Activated CD8-positive, alpha-beta T cell treated with anti-CD3 and anti-CD28 coated beads for 36 hours (primary cell): Measurements from ENCODE around the gene R3HDM4. TPM values are rescaled to one million over a fixed set of nuclear protein-coding genes. Genes with fewer than 3 reads are reported as not detected.
A peak's percentile ranks its signal among the peaks of the same experiment; 100 is the strongest.

ENCODE experiments used
- ATAC-seq: fragments of 200-7000 bp; cut with Tn5 transposase; one replicate; pipeline ENCODE4 v1.10.0; 2021; ENCODE audit warnings: mild to moderate bottlenecking, moderate library complexity
- CTCF ChIA-PET: fragments of 350-600 bp; sonication (Branson Sonifier 250); formaldehyde crosslinking; loops from one replicate; lab custom pipeline; 2021; ENCODE audit warnings: antibody characterized with exemption; lab: Charles Lee
- POLR2A ChIA-PET: fragments of 350-600 bp; sonication (Branson Sonifier 250); formaldehyde crosslinking; loops from one replicate; lab custom pipeline; 2021; ENCODE audit warnings: antibody characterized with exemption; lab: Charles Lee
- DNase-seq: peaks from one replicate; pipeline ENCODE4 v3.0.0-alpha.2; 2020
- H3K27ac Mint-ChIP-seq: one replicate; pipeline ENCODE4 v1.8.0; 2021; ENCODE audit warnings: mild to moderate bottlenecking, mixed read lengths
- H3K27me3 Mint-ChIP-seq: one replicate; pipeline ENCODE4 v1.8.0; 2021; ENCODE audit warnings: mixed read lengths
- H3K36me3 Mint-ChIP-seq: one replicate; pipeline ENCODE4 v1.8.0; 2021; ENCODE audit warnings: low read depth, mixed read lengths
- H3K4me1 Mint-ChIP-seq: one replicate; pipeline ENCODE4 v1.8.0; 2021; ENCODE audit warnings: low read depth, mixed read lengths
- H3K4me3 Mint-ChIP-seq: one replicate; pipeline ENCODE4 v1.8.0; 2021; ENCODE audit warnings: mild to moderate bottlenecking, moderate library complexity, mixed read lengths
- H3K9me3 Mint-ChIP-seq: one replicate; pipeline ENCODE4 v1.8.0; 2021; ENCODE audit warnings: mixed read lengths
- intact Hi-C: fragments of 100-400 bp; cut with micrococcal nuclease; formaldehyde crosslinking; loops from one replicate; pipeline ENCODE4 v1.10.0; 2022
- total RNA-seq, 2 experiments: library from RNA; stranded (reverse); gene quantifications; one replicate each; pipeline ENCODE4 v1.2.3, GENCODE V29; 2021
- TF ChIP-seq, protein P1 (sequence below): fragments of 200-600 bp; IDR thresholded peaks from one replicate; pipeline ENCODE4 v1.8.0; 2022; ENCODE audit warnings: antibody characterized with exemption, mild to moderate bottlenecking

R3HDM4 gene
- total RNA-seq, 2 experiments from 2014 or later: 58.4 to 61.5 TPM

DNA sequence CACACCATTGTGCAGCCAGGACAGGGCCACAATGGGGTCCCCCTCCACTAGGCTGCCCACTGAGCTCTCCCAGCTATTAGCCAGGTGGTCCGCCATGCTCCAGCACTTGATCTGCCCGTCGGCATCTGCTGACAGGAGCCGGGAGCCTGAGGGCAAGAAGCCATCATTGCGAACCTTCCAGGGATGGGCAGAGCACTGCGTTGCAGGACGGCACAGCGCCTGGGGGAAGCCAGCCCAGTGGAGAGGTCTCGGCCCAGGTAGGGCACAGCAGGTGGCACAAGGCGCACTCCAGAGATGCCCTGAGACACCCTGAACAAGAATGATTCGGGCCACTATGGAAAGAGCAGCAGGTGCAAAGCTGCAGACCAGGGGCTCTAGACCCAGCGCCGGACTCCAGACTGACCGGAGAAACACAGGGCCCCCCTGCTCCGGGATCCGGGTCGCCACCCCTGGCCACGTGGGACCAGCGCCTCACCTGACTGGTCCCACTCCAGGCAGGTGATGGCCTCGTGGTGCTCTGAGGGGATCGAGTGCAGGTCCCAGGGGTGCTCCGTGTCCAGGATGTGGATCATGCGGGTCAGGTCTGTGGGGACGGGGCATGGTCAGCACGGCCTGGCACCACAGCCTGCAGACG lies 23.2 kb downstream of the R3HDM4 start:
- Mint-ChIP-seq H3K9me3 (no peaks in the 10 kb centered on the region), H3K27me3 (no peaks in the 10 kb centered on the region), H3K4me3 (no peak overlapping the region), H3K4me1 (peaks cover 13% of the 10 kb centered on the region), H3K27ac (no peak overlapping the region), H3K36me3 (no peaks in the 10 kb centered on the region)
- ATAC-seq (no peak), DNase-seq (no peak)
- intact Hi-C loops: no loop called here
- TF ChIP-seq, protein P1, sequence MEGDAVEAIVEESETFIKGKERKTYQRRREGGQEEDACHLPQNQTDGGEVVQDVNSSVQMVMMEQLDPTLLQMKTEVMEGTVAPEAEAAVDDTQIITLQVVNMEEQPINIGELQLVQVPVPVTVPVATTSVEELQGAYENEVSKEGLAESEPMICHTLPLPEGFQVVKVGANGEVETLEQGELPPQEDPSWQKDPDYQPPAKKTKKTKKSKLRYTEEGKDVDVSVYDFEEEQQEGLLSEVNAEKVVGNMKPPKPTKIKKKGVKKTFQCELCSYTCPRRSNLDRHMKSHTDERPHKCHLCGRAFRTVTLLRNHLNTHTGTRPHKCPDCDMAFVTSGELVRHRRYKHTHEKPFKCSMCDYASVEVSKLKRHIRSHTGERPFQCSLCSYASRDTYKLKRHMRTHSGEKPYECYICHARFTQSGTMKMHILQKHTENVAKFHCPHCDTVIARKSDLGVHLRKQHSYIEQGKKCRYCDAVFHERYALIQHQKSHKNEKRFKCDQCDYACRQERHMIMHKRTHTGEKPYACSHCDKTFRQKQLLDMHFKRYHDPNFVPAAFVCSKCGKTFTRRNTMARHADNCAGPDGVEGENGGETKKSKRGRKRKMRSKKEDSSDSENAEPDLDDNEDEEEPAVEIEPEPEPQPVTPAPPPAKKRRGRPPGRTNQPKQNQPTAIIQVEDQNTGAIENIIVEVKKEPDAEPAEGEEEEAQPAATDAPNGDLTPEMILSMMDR: no peak
- POLR2A ChIA-PET: no interaction called here
- CTCF ChIA-PET: no interaction called here

DNA sequence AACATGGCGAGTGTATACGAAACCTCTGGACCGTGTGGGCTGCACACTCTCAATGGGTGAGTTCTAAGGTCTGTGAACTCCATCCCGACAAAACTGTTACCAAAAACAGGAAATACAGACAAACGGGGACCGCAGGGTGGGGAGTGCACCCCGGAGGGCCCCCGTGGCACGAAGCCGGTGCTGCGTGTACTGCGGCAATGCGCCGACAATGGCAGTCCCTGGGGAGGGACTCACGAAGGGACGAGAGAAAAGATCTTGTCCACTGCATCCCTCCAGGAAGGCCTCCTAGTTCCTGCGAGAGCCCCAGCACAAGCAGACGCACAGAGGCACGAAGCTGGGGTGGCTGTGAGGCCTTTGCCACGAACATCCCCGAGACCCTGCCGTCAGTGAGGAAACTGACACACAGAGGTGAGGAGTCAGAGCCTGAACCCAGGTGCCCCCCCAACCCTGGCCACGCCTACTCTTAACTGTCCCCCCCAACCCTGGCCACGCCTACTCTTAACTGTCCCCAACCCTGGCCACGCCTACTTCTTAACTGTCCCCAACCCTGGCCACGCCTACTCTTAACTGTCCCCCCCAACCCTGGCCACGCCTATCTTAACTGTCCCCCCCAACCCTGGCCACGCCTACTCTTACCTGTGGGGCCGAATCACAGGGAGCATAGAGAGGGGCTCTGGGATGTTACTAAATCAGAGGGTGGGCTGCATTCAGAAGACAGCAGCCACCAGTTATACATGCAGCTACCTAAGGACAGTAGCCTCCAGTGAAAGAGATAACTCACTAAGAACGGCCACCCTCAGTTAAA lies 24.2 kb downstream of the R3HDM4 start:
- POLR2A ChIA-PET: no interaction called here
- H3K4me1 Mint-ChIP-seq: peaks cover 13% of the 10 kb centered on the region
- DNase-seq (peak; percentile 62), ATAC-seq (peak; percentile 14)
- H3K27me3 Mint-ChIP-seq: no peaks in the 10 kb centered on the region
- H3K9me3 Mint-ChIP-seq: no peaks in the 10 kb centered on the region
- no peaks in the 10 kb centered on the region for H3K36me3 Mint-ChIP-seq
- CTCF ChIA-PET: no interaction called here
- TF ChIP-seq, protein P1: no peak
- intact Hi-C loops: no loop called here
- H3K4me3 Mint-ChIP-seq: peak overlapping the region; percentile 10
- peak overlapping the region; percentile 63 for H3K27ac Mint-ChIP-seq

DNA sequence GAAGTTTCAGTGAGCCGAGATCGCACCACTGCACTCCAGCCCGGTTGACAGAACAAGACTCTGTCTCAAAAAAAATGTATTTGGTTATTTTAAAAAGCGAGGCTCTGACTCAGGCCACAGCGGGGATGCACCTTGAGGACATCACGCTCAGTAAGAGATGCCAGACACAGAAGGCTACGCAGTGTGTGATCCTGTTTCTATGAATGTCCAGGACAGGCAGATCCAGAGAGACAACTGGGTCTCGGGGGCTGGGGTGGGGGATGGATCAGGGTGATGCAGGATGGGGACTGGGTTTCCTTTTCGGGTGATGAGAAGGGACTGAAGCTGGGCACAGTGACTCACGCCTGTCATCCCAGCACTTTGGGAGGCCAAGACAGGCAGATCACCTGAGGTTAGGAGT lies 25.4 kb downstream of the R3HDM4 start:
- Mint-ChIP-seq H3K4me3 (no peak overlapping the region), H3K27me3 (no peaks in the 10 kb centered on the region), H3K36me3 (no peaks in the 10 kb centered on the region), H3K4me1 (peaks cover 10% of the 10 kb centered on the region), H3K9me3 (no peaks in the 10 kb centered on the region), H3K27ac (peak overlapping the region; percentile 42)
- TF ChIP-seq, protein P1: no peak
- ChIA-PET CTCF (no interaction called here), POLR2A (no interaction called here)
- intact Hi-C loops: no loop called here
- ATAC-seq: no peak
- DNase-seq: no peak

DNA sequence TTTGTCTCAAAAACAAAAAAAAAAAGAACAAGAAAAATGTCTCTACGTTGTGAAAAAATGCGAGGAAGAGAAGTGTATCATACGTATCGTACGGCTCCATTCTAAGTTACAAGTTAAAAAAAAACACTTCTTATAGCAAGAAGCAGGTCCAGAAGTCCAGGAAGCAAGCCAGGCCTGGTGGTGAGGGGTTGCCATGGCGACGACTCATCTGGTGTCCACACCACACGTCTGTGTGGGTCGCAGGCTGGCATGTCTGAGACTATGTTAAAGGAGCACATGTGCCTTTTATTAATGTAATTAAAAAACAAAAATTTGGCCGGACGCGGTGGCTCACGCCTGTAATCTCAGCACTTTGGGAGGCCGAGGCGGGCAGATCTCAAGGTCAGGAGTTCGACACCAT lies 25.9 kb downstream of the R3HDM4 start:
- H3K4me1 Mint-ChIP-seq: peaks cover 7% of the 10 kb centered on the region
- no peak overlapping the region for H3K27ac Mint-ChIP-seq
- ATAC-seq: no peak
- no peak overlapping the region for H3K4me3 Mint-ChIP-seq
- peak; percentile 34 for DNase-seq
- no peaks in the 10 kb centered on the region for H3K27me3 Mint-ChIP-seq
- ChIA-PET POLR2A (no interaction called here), CTCF (no interaction called here)
- intact Hi-C loops: no loop called here
- no peaks in the 10 kb centered on the region for H3K36me3 Mint-ChIP-seq
- H3K9me3 Mint-ChIP-seq: no peaks in the 10 kb centered on the region
- TF ChIP-seq, protein P1: no peak

DNA sequence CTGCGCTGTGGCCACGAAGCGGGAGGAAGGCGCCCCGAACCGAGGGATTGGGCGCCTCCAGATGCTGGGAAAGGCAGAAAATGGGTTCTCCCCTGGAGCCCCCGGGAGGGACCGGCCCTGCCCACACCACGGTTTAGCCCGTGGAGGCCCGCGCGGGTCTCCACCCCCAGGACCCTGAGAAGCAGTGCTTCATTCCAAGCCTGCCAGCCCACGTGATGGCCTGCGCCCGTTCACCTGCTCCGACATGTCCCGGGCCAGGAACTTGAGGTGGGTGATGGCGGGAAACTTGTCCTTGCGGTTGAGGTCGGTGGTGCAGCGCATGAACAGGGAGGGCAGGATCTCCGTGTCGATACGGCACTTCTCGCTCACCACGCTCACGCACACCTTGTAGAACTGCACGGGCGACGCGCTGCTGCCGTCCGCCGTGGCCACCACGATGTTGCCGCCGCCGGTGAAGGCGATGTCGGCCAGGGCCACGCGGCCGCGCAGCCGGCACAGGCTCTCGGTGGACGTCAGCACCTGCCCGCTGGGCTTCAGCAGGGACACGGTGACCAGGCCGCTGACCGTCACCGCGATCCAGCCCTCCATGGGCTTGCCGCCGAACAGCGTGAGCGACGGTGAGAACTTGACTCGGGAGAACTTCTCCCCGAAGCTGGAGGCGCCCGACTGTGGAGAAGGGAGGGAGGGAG lies 27.3 kb downstream of the R3HDM4 start:
- H3K36me3 Mint-ChIP-seq: peaks cover 2% of the 10 kb centered on the region
- peaks cover 4% of the 10 kb centered on the region for H3K4me1 Mint-ChIP-seq
- no peak overlapping the region for H3K4me3 Mint-ChIP-seq
- CTCF ChIA-PET: no interaction called here
- DNase-seq: no peak
- intact Hi-C loops: no loop called here
- no peaks in the 10 kb centered on the region for H3K27me3 Mint-ChIP-seq
- POLR2A ChIA-PET: no interaction called here
- no peak for ATAC-seq
- no peak overlapping the region for H3K27ac Mint-ChIP-seq
- H3K9me3 Mint-ChIP-seq: no peaks in the 10 kb centered on the region
- TF ChIP-seq, protein P1: no peak
